ENCODE measurements around the gene NUDT12.

DNA sequence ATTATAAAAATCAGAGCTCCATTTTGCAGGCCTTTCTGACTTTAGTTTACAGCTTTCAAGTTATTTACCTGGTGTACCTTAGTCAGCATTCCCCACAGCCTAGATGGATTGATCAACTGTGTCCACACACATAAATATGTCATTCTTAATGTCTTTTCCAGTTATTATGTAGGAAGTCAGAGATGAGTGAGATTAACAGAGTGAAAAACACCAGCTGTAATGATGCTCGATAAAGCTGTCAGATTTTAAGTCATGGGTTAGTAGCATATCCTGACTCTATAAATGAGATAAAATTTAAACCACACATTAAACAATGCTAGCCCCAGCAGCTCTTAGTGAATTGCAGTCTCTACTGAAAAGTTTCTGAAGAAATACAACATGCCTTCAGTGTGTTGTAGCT, 48.9 kb downstream of the NUDT12 start:
- no peak for TF ChIP-seq CTCF (IDR thresholded peaks at IDR 0.05)
- TF ChIP-seq SIN3A (IDR thresholded peaks at IDR 0.05; ENCODE audit: borderline replicate concordance, insufficient read depth, low read depth, low read length): no peak
- no peak for TF ChIP-seq REST (IDR thresholded peaks at IDR 0.05; ENCODE audit: insufficient read depth in 1 of 2, low read depth in 2 of 2, low read length in 1 of 2)
- no peak for TF ChIP-seq POLR2AphosphoS5 (IDR thresholded peaks at IDR 0.05; ENCODE audit: low read depth, low read length)
- TF ChIP-seq TCF7L2 (IDR thresholded peaks at IDR 0.05; ENCODE audit: low read depth, low read length): no peak
